Left ventricle myocardium inferior (tissue), 1 donor: Measurements from ENCODE around the gene SGIP1. TPM values are rescaled to one million over a fixed set of nuclear protein-coding genes. Genes with fewer than 3 reads are reported as not detected.

Experiments
- DNase-seq: peaks from one replicate; pipeline ENCODE4 v3.0.0-alpha.2; 2020
- H3K27ac ChIP-seq: fragments of 200-600 bp; replicated peaks from 2 replicates; pipeline ENCODE4 v1.8.0; 2021
- H3K27me3 ChIP-seq: fragments of 200-600 bp; 2 replicates; pipeline ENCODE4 v1.8.0; 2021; ENCODE audit warnings: low read depth
- H3K36me3 ChIP-seq: fragments of 200-600 bp; 2 replicates; pipeline ENCODE4 v1.8.0; 2021
- H3K4me1 ChIP-seq: fragments of 200-600 bp; 2 replicates; pipeline ENCODE4 v1.8.0; 2021
- H3K4me3 ChIP-seq: fragments of 200-600 bp; 2 replicates; pipeline ENCODE4 v1.8.0; 2021; ENCODE audit warnings: mild to moderate bottlenecking, moderate library complexity
- H3K9me3 ChIP-seq: fragments of 200-600 bp; replicated peaks from 2 replicates; pipeline ENCODE4 v1.8.0; 2021
- CTCF ChIP-seq: fragments of 200-600 bp; IDR thresholded peaks from 2 replicates; pipeline ENCODE4 v1.8.0; 2021; ENCODE audit warnings: antibody characterized with exemption, mild to moderate bottlenecking, borderline replicate concordance
- intact Hi-C: fragments of 100-400 bp; cut with micrococcal nuclease; formaldehyde crosslinking; loops from one replicate; pipeline ENCODE4 v1.11.0; 2022
- total RNA-seq: library from RNA; stranded (reverse); fragmentation: NEBNext Ultra II Directional; extraction: Animal tissue kit (Norgen Biotek cat#: 25700); gene quantifications from one replicate; pipeline ENCODE4 v1.2.1, GENCODE V29; 2021
- donor health status: DM: no; HTN: yes; CAD: no; lungs with severe emphysema.

The SGIP1 gene
- total RNA-seq, 1 donor from 2014 or later = 9.0 TPM

DNA sequence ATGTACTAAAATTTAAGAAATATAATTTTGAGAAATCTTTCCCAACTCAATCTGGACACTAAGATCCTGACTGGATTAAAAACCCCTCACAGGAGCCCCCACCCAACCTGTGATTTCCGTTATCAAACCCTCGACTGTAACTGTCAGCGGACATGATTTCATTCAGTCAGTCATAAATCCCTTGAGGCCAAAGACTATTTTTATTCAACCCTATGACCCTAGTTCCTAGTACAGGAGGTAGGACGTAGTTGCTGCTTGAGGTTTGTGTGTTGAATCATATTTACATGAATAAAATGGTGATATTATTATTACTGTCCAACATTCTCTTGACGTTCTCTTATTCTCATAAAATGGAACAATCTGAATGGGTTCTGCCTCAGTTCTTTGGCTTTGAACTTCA lies 145.2 kb downstream of the SGIP1 start:
- Histone ChIP-seq H3K4me1 (peaks cover 5% of the 10 kb centered on the region), H3K4me3 (no peak overlapping the region), H3K27me3 (no peaks in the 10 kb centered on the region), H3K36me3 (no peaks in the 10 kb centered on the region), H3K9me3 (no peaks in the 10 kb centered on the region), H3K27ac (peak overlapping the region; percentile 65)
- DNase-seq = no peak
- intact Hi-C loops = no loop called here
- no peak for TF ChIP-seq CTCF

DNA sequence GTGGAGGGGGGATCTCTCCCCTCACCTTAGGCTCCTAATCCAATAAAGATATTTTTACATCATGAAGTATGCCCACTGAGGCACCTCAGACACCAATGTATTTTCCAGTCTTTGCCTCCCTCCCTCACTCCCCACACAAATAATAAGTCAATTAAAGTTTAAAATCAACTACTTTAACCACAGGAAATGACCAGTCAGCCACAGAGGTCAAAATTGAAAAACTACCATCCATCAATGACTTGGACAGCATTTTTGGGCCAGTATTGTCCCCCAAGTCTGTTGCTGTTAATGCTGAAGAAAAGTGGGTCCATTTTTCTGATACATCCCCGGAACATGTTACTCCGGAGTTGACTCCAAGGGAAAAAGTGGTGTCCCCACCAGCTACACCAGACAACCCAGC lies 147.7 kb downstream of the SGIP1 start:
- no peak for TF ChIP-seq CTCF
- intact Hi-C loops = no loop called here
- peaks cover 5% of the 10 kb centered on the region for H3K4me1 ChIP-seq
- no peak overlapping the region for H3K4me3 ChIP-seq
- no peaks in the 10 kb centered on the region for H3K27me3 ChIP-seq
- no peak for DNase-seq
- no peaks in the 10 kb centered on the region for H3K36me3 ChIP-seq
- no peak overlapping the region for H3K27ac ChIP-seq
- H3K9me3 ChIP-seq = no peaks in the 10 kb centered on the region

DNA sequence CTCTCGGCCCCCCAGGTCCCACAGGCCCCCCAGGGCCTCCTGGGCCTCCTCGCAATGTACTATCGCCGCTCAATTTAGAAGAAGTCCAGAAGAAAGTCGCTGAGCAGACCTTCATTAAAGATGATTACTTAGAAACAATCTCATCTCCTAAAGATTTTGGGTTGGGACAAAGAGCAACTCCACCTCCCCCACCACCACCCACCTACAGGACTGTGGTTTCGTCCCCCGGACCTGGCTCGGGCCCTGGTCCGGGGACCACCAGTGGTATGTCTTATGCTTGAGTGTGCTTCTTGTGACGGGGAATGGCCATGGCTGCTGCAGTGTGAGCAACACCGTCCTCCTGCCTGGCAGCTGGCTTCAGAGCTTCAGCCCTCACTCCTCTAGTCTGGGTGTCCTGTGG lies 148.2 kb downstream of the SGIP1 start:
- no peak overlapping the region for H3K27ac ChIP-seq
- peaks cover 5% of the 10 kb centered on the region for H3K4me1 ChIP-seq
- no peak overlapping the region for H3K4me3 ChIP-seq
- DNase-seq = no peak
- H3K27me3 ChIP-seq = no peaks in the 10 kb centered on the region
- intact Hi-C loops = no loop called here
- TF ChIP-seq CTCF = no peak
- no peaks in the 10 kb centered on the region for H3K9me3 ChIP-seq
- no peaks in the 10 kb centered on the region for H3K36me3 ChIP-seq

DNA sequence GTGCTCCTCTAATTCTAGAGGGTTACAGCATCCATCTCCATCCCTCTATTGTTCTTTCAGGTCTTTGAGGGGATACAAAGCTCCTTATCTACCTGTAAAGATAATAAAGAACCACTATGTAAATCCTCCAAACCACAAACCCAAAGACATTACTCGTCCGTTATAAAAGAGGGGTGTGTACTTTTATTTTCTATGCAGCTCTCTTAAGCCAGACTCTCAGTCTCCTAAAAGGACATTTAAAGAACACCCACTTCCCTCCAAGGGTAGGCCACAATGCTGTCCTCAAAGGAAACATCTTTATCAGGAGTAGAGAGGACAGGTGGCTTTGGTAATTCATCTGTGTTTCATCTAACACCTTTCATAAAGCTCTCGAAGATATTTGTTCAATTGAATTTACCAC lies 150.4 kb downstream of the SGIP1 start:
- no peaks in the 10 kb centered on the region for H3K4me1 ChIP-seq
- H3K36me3 ChIP-seq = no peaks in the 10 kb centered on the region
- H3K27ac ChIP-seq = no peak overlapping the region
- intact Hi-C loops = no loop called here
- no peaks in the 10 kb centered on the region for H3K9me3 ChIP-seq
- no peak for DNase-seq
- H3K27me3 ChIP-seq = no peaks in the 10 kb centered on the region
- H3K4me3 ChIP-seq = no peak overlapping the region
- no peak for TF ChIP-seq CTCF

DNA sequence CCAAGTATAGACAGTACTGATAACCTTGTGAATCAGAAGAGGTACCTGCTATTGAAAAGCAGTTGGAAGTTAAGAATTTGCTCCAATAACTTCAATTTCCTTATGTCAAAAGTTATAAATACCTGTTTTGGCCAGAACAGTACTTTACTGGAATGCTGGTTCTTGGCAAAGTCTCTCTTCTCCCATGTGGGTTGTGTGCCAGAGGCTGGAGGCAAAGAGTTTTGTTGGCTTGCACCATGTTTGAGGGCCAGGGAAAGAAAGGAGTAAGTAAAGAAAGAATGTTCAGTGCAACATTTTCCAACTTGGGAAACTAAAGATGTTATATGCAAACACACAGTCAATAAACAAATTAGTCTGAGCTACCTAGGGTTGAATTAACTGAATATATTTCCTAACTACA lies 151.3 kb downstream of the SGIP1 start:
- no peaks in the 10 kb centered on the region for H3K4me1 ChIP-seq
- DNase-seq = no peak
- H3K4me3 ChIP-seq = no peak overlapping the region
- intact Hi-C loops = no loop called here
- no peaks in the 10 kb centered on the region for H3K27me3 ChIP-seq
- H3K27ac ChIP-seq = no peak overlapping the region
- no peak for TF ChIP-seq CTCF
- no peaks in the 10 kb centered on the region for H3K9me3 ChIP-seq
- H3K36me3 ChIP-seq = peaks cover 6% of the 10 kb centered on the region

GRCh38 chr1:66685670-66686069 lies 151.7 kb downstream of the SGIP1 start:
- no peak overlapping the region for H3K27ac ChIP-seq
- TF ChIP-seq CTCF = no peak
- H3K4me3 ChIP-seq = no peak overlapping the region
- H3K4me1 ChIP-seq = no peaks in the 10 kb centered on the region
- intact Hi-C loops = no loop called here
- no peak for DNase-seq
- H3K9me3 ChIP-seq = no peaks in the 10 kb centered on the region
- no peaks in the 10 kb centered on the region for H3K27me3 ChIP-seq
- H3K36me3 ChIP-seq = peaks cover 6% of the 10 kb centered on the region
